K562 (cell line): ENCODE data around the gene DYRK1A. TPM values are rescaled to one million over a fixed set of nuclear protein-coding genes. Genes with fewer than 3 reads are reported as not detected.

Source experiments
- ELF4 ChIP-seq: fragments of 450-650 bp; formaldehyde crosslinking; IDR thresholded peaks from 2 replicates; pipeline ENCODE4 v1.4.0; 2022; ENCODE audit warnings: missing genetic modification characterization
- FOXA1 ChIP-seq: fragments of 450-650 bp; IDR thresholded peaks from 2 replicates; pipeline ENCODE4 v1.6.1; 2016; ENCODE audit warnings: mild to moderate bottlenecking, borderline replicate concordance
- KDM1A ChIP-seq, 2 experiments: fragments of 450-650 bp; IDR thresholded peaks; 2 replicates each; pipeline ENCODE4 v1.6.1; 2016; ENCODE audit warnings: mild to moderate bottlenecking in 2 of 2
- L3MBTL2 ChIP-seq: fragments of 450-650 bp; IDR thresholded peaks from 2 replicates; pipeline ENCODE4 v1.6.1; 2016; ENCODE audit warnings: mild to moderate bottlenecking, moderate library complexity
- POLR3G ChIP-seq: IDR thresholded peaks from 2 replicates; pipeline ENCODE4 v1.6.1; 2011; ENCODE audit not compliant: insufficient read length, insufficient replicate concordance; ENCODE audit errors: extremely low read depth
- PTBP1 ChIP-seq: fragments of 200-400 bp; formaldehyde crosslinking; IDR thresholded peaks from 2 replicates; pipeline ENCODE4 v1.6.1; 2017; ENCODE audit warnings: low read depth, low read length
- RBM14 ChIP-seq: fragments of 200-400 bp; formaldehyde crosslinking; IDR thresholded peaks from 2 replicates; pipeline ENCODE4 v1.6.1; 2018; ENCODE audit warnings: low read depth, mild to moderate bottlenecking, low read length, moderate library complexity, borderline replicate concordance; ENCODE audit not compliant: insufficient read depth
- RFX7 ChIP-seq: fragments of 250-450 bp; sonication (Bioruptor Pico); IDR thresholded peaks from 2 replicates; pipeline ENCODE4 v1.5.1; 2021; ENCODE audit warnings: mild to moderate bottlenecking
- SPI1 ChIP-seq: IDR thresholded peaks from 2 replicates; pipeline ENCODE4 v1.6.1; 2011; ENCODE audit warnings: low read depth, low read length, control low read depth, borderline replicate concordance
- STAT5A ChIP-seq: IDR thresholded peaks from 2 replicates; pipeline ENCODE4 v1.6.1; 2012; ENCODE audit warnings: low read length, inconsistent platforms, borderline replicate concordance
- ZFP30 ChIP-seq: fragments of 250-450 bp; sonication (Bioruptor Pico); IDR thresholded peaks from 2 replicates; pipeline ENCODE4 v1.8.0; 2022; ENCODE audit warnings: moderate library complexity, mild to moderate bottlenecking, inconsistent platforms, borderline replicate concordance
- polyA plus RNA-seq, 8 experiments: library from polyadenylated mRNA; depleted of rRNA in 4 of 8; stranded (reverse) in 5 of 8; unstranded in 3 of 8; fragments of >200 nt; fragmentation: Nextera tagmentation in 2 of 8; fragmentation: Illumina TruSeq in 1 of 8; extraction: Ambion mirVana in 2 of 8; extraction: Trizol in 1 of 8; gene quantifications; 2 replicates each; pipeline versions ENCODE4 v1.2.1 to v1.2.3, GENCODE V29; 2011 to 2014; ENCODE audit warnings: inconsistent platforms in 1 of 8, missing spikeins in 1 of 8
- total RNA-seq, 7 experiments: library from RNA; depleted of rRNA in 6 of 7; stranded (reverse); fragments of >200 nt in 6 of 7; fragmentation: Illumina TruSeq in 2 of 7; extraction: Trizol in 2 of 7; gene quantifications; 2 replicates each; pipeline versions ENCODE4 v1.2.1 to v1.2.3, GENCODE V29; 2011 to 2021; ENCODE audit warnings: low replicate concordance in 1 of 7
- TF ChIP-seq, protein P1 (sequence below): fragments of 450-650 bp; IDR thresholded peaks from 2 replicates; pipeline ENCODE4 v1.6.1; 2016
- TF ChIP-seq, protein P2 (sequence below): sonication (generic); formaldehyde crosslinking; IDR thresholded peaks from 2 replicates; pipeline ENCODE4 v1.8.1; 2023; ENCODE audit warnings: missing genetic modification reagents, mild to moderate bottlenecking, borderline replicate concordance

DYRK1A gene
- total and polyA plus RNA-seq, 9 of the 15 experiments (the other 6 are each of a cell fraction or from before 2014, with no cell fraction given) = 3.7 to 64.8 (median 42.3) TPM

DNA sequence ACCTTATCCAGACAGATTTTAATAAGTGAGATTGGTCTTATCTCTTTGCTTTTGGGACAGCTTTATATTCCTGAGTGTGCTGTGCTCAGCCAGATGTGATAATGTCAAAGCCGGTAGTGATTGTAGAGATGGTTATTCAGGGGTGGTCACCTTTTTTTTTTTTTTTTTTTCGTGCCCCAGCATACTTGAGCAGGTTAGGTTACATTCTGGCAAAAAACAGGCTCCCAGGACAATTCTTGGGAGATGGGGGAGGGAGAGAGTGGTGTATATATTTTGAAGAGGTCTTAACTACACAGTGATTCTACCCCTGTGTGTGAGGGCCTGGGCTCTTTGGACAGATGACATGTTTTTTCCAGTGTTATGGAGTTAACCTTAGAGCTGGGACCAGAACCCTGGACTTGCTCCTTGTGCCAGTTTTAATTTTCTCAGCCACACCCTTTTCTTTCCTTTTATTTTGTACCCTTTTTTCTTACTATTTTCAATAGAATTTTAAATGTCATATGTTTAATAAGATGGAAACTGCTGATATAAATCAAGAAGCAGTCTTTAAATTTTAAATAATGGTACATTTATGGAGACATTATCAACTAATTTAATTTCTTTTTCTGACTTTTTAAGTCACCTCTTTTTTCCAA, 88.4 kb downstream of the DYRK1A start (continued):
- TF ChIP-seq SPI1 (no peak), RFX7 (no peak), ZFP30 (CRISPR knock-in tag) (no peak), STAT5A (peak; percentile 19; the same call in 1 of the 2 replicates), PTBP1 (no peak), RBM14 (no peak), KDM1A (IDR thresholded peaks at IDR 0.05) (0 out of 4 replicates have a peak, but pooled peaks of 1 of the 2 experiments have one; percentile 49), L3MBTL2 (0 out of 2 replicates have a peak, but pooled peaks have one; percentile 30), ELF4 (CRISPR knock-in tag) (0 out of 2 replicates have a peak, but pooled peaks have one; percentile 35), FOXA1 (no peak), POLR3G (no peak)
- TF ChIP-seq, protein P1, sequence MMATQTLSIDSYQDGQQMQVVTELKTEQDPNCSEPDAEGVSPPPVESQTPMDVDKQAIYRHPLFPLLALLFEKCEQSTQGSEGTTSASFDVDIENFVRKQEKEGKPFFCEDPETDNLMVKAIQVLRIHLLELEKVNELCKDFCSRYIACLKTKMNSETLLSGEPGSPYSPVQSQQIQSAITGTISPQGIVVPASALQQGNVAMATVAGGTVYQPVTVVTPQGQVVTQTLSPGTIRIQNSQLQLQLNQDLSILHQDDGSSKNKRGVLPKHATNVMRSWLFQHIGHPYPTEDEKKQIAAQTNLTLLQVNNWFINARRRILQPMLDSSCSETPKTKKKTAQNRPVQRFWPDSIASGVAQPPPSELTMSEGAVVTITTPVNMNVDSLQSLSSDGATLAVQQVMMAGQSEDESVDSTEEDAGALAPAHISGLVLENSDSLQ = no peak
- TF ChIP-seq, protein P2, sequence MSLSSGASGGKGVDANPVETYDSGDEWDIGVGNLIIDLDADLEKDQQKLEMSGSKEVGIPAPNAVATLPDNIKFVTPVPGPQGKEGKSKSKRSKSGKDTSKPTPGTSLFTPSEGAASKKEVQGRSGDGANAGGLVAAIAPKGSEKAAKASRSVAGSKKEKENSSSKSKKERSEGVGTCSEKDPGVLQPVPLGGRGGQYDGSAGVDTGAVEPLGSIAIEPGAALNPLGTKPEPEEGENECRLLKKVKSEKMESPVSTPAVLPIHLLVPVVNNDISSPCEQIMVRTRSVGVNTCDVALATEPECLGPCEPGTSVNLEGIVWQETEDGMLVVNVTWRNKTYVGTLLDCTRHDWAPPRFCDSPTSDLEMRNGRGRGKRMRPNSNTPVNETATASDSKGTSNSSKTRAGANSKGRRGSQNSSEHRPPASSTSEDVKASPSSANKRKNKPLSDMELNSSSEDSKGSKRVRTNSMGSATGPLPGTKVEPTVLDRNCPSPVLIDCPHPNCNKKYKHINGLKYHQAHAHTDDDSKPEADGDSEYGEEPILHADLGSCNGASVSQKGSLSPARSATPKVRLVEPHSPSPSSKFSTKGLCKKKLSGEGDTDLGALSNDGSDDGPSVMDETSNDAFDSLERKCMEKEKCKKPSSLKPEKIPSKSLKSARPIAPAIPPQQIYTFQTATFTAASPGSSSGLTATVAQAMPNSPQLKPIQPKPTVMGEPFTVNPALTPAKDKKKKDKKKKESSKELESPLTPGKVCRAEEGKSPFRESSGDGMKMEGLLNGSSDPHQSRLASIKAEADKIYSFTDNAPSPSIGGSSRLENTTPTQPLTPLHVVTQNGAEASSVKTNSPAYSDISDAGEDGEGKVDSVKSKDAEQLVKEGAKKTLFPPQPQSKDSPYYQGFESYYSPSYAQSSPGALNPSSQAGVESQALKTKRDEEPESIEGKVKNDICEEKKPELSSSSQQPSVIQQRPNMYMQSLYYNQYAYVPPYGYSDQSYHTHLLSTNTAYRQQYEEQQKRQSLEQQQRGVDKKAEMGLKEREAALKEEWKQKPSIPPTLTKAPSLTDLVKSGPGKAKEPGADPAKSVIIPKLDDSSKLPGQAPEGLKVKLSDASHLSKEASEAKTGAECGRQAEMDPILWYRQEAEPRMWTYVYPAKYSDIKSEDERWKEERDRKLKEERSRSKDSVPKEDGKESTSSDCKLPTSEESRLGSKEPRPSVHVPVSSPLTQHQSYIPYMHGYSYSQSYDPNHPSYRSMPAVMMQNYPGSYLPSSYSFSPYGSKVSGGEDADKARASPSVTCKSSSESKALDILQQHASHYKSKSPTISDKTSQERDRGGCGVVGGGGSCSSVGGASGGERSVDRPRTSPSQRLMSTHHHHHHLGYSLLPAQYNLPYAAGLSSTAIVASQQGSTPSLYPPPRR (CRISPR knock-in tag) = no peak
- TF ChIP-seq, all 486 proteins: peak for 22
